NCI-H1417 treated with DMSO at 0.1 percent for 48 hours (cell line): ENCODE data around the gene KRTAP9-7.
"Not testable (repeated sequence)": the region's sequence is repeated elsewhere in the genome, so short reads cannot be mapped to it uniquely, and the experiment has no call there.

ENCODE experiments used
- DNase-seq: peaks from one replicate; lab custom pipeline; 2025; lab: John Stamatoyannopoulos, UW

The KRTAP9-7 gene

DNA sequence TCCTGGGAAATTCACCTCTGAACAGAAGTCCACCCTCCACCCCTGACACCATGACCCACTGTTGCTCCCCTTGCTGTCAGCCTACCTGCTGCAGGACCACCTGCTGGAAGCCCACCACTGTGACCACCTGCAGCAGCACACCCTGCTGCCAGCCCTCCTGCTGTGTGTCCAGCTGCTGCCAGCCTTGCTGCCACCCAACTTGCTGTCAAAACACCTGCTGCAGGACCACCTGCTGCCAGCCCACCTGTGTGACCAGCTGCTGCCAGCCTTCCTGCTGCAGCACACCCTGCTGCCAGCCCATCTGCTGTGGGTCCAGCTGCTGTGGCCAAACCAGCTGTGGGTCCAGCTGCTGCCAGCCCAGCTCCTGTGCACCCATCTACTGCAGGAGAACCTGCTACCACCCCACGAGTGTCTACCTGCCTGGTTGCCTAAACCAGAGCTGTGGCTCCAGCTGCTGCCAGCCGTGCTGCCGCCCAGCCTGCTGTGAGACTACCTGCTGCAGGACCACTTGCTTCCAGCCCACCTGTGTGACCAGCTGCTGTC, at the start of gene KRTAP9-7:
Gene KRTAP9-7, plus strand, starts transcription at position 51 of the 543 bp plus-strand sequence. Its CDS starts 0 bp downstream, at position 51.
- DNase-seq = not testable (repeated sequence)

DNA sequence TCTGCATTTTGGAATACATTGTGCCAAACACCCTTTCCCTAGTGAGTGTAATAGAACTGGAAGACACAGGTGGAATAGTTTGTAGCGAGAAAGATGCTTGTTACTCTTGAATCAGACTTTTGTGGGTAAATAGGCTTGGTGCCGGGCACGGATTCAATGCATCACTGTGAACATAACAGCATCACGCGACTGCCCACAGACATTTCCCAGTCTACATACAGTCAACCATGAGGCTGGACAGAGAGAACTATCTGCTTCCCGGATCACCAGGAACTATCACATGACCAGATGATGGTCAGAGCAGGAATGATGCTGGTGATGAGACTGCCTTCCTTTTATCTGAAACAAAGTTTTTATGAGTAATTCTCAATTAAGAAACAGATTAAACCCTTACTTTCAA, 49.4 kb upstream of the KRTAP9-7 start:
- DNase-seq = no peak

GRCh38 chr17:41226598-41227095, 48.9 kb upstream of the KRTAP9-7 start, which contains the start of gene KRTAP9-2:
Gene KRTAP9-2 (plus strand): TSS chr17:41226648. CDS start chr17:41226655, 7 bp downstream.
- not testable (repeated sequence) for DNase-seq

- DNase-seq = no peak
Measured at GRCh38 chr17:41230094-41230493, 45.4 kb upstream of the KRTAP9-7 start.

GRCh38 chr17:41231731-41232130, 43.8 kb upstream of the KRTAP9-7 start:
- no peak for DNase-seq

- DNase-seq = not testable (repeated sequence)
Measured at GRCh38 chr17:41232399-41233105, 42.9 kb upstream of the KRTAP9-7 start, which contains the start of gene KRTAP9-3. Gene KRTAP9-3 (plus strand): TSS chr17:41232449. CDS start chr17:41232502, 53 bp downstream.

DNA sequence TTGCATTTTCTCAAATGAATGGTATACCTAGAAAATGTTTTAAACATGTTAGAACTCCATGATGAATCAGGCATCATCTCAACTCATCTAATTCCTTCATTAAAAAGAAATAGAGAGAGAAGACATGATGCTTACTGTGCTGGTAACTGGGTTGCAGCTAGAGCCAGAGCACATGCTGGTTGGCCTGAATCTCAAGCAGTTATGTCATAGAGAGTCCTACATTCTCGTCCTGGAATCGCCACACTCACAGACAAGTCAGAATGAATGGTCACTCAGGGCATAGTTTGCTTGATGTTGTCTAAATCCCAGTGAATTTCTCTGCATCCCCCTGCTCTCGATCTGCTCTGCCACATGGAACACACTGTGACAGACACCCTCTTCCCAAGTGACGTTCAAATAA, 38.4 kb upstream of the KRTAP9-7 start:
- DNase-seq = not testable (repeated sequence)

DNA sequence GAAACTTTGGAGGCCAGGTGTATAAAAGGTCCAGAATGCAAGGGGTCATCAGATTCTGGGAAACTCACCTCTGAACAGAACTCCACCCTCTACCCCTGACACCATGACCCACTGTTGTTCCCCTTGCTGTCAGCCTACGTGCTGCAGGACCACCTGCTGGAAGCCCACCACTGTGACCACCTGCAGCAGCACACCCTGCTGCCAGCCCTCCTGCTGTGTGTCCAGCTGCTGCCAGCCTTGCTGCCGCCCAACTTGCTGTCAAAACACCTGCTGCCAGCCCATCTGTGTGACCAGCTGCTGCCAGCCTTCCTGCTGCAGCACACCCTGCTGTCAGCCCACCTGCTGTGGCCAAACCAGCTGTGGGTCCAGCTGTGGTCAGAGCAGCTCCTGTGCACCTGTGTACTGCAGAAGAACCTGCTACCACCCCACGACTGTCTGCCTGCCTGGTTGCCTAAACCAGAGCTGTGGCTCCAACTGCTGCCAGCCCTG, 37.5 kb upstream of the KRTAP9-7 start, which contains the start of gene KRTAP9-8:
Gene KRTAP9-8, plus strand, starts transcription at position 51 of the 489 bp plus-strand sequence. Its CDS starts 53 bp downstream, at position 104.
- not testable (repeated sequence) for DNase-seq

GRCh38 chr17:41246995-41247787, 28.3 kb upstream of the KRTAP9-7 start:
- DNase-seq = not testable (repeated sequence)

GRCh38 chr17:41249637-41250240, 25.8 kb upstream of the KRTAP9-7 start, which contains the start of gene KRTAP9-4:
Gene KRTAP9-4 (plus strand): TSS chr17:41249687. CDS start chr17:41249721, 34 bp downstream.
- not testable (repeated sequence) for DNase-seq

DNA sequence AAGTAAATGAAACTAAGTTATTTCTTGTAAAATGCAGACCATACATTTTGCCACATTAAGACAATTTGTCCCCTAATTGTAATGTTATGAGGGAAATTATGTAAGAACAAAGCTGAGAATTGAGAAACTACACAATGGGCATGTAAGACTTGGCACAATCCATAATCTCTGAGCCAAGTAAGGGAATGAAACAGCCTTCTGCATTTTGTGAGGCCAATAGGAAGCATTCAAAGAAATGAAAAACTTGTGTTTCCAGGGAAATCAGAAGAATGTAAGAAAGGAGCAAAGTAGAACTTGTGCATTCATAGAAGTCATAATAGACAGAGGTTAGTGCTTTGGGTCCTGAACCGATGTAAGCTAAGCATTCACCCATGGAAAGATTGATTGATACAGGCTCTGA, 24.2 kb upstream of the KRTAP9-7 start:
- no peak for DNase-seq

- DNase-seq = no peak
Measured at GRCh38 chr17:41254861-41255260, 20.6 kb upstream of the KRTAP9-7 start.

DNA sequence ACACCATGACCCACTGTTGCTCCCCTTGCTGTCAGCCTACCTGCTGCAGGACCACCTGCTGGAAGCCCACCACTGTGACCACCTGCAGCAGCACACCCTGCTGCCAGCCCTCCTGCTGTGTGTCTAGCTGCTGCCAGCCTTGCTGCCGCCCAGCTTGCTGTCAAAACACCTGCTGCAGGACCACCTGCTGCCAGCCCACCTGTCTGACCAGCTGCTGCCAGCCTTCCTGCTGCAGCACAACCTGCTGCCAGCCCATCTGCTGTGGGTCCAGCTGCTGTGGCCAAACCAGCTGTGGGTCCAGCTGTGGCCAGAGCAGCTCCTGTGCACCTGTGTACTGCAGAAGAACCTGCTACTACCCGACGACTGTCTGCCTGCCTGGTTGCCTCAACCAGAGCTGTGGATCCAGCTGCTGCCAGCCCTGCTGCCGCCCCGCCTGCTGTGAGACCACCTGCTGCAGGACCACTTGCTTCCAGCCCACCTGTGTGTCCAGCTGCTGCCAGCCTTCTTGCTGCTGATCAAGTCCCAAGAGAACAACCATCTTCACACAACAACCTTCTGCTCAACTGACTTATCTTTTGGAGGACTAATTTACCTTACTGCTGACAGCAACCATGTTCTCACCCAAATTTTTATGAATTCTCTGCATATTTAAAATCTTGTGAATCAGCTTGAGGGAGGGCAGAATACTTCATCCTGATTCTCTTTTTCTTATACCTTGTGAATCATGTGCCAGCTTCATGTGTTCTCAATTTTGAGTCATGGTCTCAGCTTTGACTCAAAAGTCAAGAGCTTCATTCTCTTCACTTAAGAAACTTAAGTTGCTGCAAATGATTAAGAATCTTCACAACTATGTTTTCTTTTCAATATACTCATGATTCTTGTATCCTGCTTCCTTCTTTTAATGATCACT, 19.9 kb upstream of the KRTAP9-7 start, which contains the start of gene KRTAP9-9:
Gene KRTAP9-9, plus strand, starts transcription at position 4 of the 910 bp plus-strand sequence.
- not testable (repeated sequence) for DNase-seq

- no peak for DNase-seq
Measured at GRCh38 chr17:41256291-41256685, 19.2 kb upstream of the KRTAP9-7 start.

DNA sequence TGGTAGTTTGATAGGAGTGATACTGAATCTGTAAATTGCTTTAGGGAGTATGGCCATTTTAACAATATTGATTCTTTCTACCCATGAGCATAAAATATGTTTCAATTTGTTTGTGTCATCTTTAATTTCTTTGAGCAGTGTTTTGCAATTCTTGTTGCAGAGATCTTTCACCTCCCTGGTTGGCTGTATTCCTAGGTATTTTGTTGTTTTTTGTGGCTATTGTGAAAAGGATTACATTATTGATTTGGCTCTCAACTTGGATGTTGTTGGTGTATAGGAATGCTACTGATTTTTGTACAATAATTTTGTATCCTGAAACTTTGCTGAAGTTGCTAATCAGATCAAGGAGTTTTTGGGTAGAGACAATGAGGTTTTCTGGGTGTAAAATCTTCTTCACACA, 17.1 kb upstream of the KRTAP9-7 start:
- no peak for DNase-seq

- no peak for DNase-seq
Measured at GRCh38 chr17:41263212-41263611, 12.3 kb upstream of the KRTAP9-7 start.

GRCh38 chr17:41264599-41264998, 10.9 kb upstream of the KRTAP9-7 start:
- DNase-seq = no peak

- no peak for DNase-seq
Measured at GRCh38 chr17:41265078-41265477, 10.4 kb upstream of the KRTAP9-7 start, which contains the start of gene KRTAP9-6. Gene KRTAP9-6 (plus strand): TSS chr17:41265378. CDS start chr17:41265378, 0 bp downstream.

DNA sequence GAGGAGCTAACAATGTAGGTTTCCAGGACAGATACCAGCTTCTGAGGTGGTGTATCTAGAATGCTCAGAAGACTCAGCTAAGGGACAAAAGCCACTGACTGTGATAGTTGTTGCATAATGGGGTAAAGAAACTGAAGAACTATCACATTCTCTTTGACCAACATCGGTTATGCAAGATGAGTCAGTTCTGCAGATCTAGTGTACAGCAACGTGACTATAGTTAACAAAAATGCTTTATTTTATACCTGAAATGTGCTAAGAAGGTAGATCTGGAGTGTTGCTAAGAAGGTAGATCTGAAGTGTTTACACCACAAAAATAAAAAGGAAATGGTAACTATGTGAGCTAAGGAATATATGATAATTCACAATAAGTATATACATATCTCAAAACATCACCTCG, 7.8 kb upstream of the KRTAP9-7 start:
- DNase-seq = no peak

DNA sequence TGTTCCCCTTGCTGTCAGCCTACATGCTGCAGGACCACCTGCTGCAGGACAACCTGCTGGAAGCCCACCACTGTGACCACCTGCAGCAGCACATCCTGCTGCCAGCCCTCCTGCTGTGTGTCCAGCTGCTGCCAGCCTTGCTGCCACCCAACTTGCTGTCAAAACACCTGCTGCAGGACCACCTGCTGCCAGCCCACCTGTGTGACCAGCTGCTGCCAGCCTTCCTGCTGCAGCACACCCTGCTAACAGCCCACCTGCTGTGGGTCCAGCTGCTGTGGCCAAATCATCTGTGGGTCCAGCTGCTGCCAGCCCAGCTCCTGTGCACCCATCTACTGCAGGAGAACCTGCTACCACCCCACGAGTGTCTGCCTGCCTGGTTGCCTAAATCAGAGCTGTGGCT, 4.2 kb upstream of the KRTAP9-7 start:
- DNase-seq = not testable (repeated sequence)
